HCT116 (cell line): ENCODE measurements around the gene RHBDL3. TPM values are rescaled to one million over a fixed set of nuclear protein-coding genes. Genes with fewer than 3 reads are reported as not detected.

Experiments used
- ATAC-seq: fragments of 200-7000 bp; cut with Tn5 transposase; 2 replicates; pipeline ENCODE4 v1.9.1; 2020; ENCODE audit warnings: mild to moderate bottlenecking, moderate library complexity
- BruUV-seq: library from RNA; stranded (reverse); fragments of 400-500 nt; replicated peaks from 2 replicates; lab custom pipeline; 2021; lab: Mats Ljungman, UMichigan
- CTCF ChIA-PET: fragments of 300-600 bp; sonication (Branson Sonifier 250); formaldehyde crosslinking; loops from one replicate; lab custom pipeline; 2021; ENCODE audit warnings: antibody characterized with exemption; lab: Charles Lee
- POLR2A ChIA-PET: fragments of 300-600, 350-600 bp; sonication (Branson Sonifier 250); formaldehyde crosslinking; loops from one replicate; lab custom pipeline; 2021; ENCODE audit warnings: antibody characterized with exemption; lab: Charles Lee
- RAD21 ChIA-PET, 2 experiments: fragments of 300-600 bp; sonication (Branson Sonifier 250); formaldehyde crosslinking; loops; one replicate each; lab custom pipeline; 2023; ENCODE audit warnings: low total read pairs in 2 of 2; ENCODE audit not compliant: uncharacterized antibody in 2 of 2, unreplicated experiment in 2 of 2, low non-redundant PET in 1 of 2; lab: Charles Lee
- DNase-seq: peaks from one replicate; pipeline ENCODE4 v3.0.0-alpha.2; 2010; ENCODE audit warnings: low read depth, low spot score
- H2AFZ ChIP-seq: fragments of 200-600 bp; shearing (Covaris generic), sonication (generic); 2 replicates; pipeline ENCODE4 v1.6.1; 2017; ENCODE audit warnings: low read depth, mixed run types, mixed read lengths, antibody characterized with exemption, low read length; ENCODE audit not compliant: poor library complexity, severe bottlenecking
- H3K27ac ChIP-seq: 2 replicates; pipeline ENCODE4 v1.5.1; 2012; ENCODE audit warnings: low read depth, low read length
- H3K27me3 ChIP-seq: fragments of 200-600 bp; sonication (generic); 2 replicates; pipeline ENCODE4 v1.6.1; 2016; ENCODE audit warnings: mixed run types, low read length, mixed read lengths; ENCODE audit not compliant: insufficient read depth
- H3K36me3 ChIP-seq, 2 experiments: fragments of 200-500 bp in 1 of 2; fragments of 200-600 bp in 1 of 2; sonication (Bioruptor generic) in 1 of 2; sonication (generic) in 1 of 2; 2 replicates each; pipeline versions ENCODE4 v1.5.1 to v1.6.1; 2014 to 2016; ENCODE audit warnings: low read length in 2 of 2, inconsistent platforms in 1 of 2, mixed read lengths in 1 of 2, mixed run types in 1 of 2; ENCODE audit not compliant: insufficient read depth in 2 of 2, control insufficient read depth in 1 of 2
- H3K4me1 ChIP-seq, 2 experiments: fragments of 200-600 bp in 1 of 2; sonication (generic) in 1 of 2; 2 replicates each; pipeline versions ENCODE4 v1.5.1 to v1.6.1; 2012 to 2017; ENCODE audit warnings: low read length in 2 of 2, inconsistent platforms in 1 of 2, mild to moderate bottlenecking in 1 of 2, mixed read lengths in 1 of 2, mixed run types in 1 of 2, moderate library complexity in 1 of 2; ENCODE audit not compliant: insufficient read depth in 2 of 2, control insufficient read depth in 1 of 2
- H3K4me2 ChIP-seq: fragments of 200-600 bp; sonication (generic); 2 replicates; pipeline ENCODE4 v1.6.1; 2017; ENCODE audit warnings: mixed run types, low read length, mixed read lengths
- H3K4me3 ChIP-seq, 2 experiments: fragments of 200-600 bp in 1 of 2; sonication (generic) in 1 of 2; replicated peaks in 1 of 2; 2 replicates each; pipeline ENCODE4 v1.5.1; 2011 to 2016; ENCODE audit warnings: low read length in 2 of 2, control low read depth in 1 of 2, low read depth in 1 of 2, mild to moderate bottlenecking in 1 of 2, mixed read lengths in 1 of 2, mixed run types in 1 of 2
- H3K79me2 ChIP-seq: fragments of 200-600 bp; sonication (generic); 2 replicates; pipeline ENCODE4 v1.6.1; 2017; ENCODE audit warnings: mild to moderate bottlenecking, mixed run types, low read length, moderate library complexity, mixed read lengths; ENCODE audit not compliant: insufficient read depth
- H3K9ac ChIP-seq: fragments of 200-600 bp; sonication (generic); 2 replicates; pipeline ENCODE4 v1.6.1; 2016; ENCODE audit warnings: low read length, mixed read lengths
- H3K9me2 ChIP-seq: fragments of 200-600 bp; sonication (generic), shearing (Covaris generic); 2 replicates; pipeline ENCODE4 v1.6.1; 2017; ENCODE audit warnings: mixed run types, mild to moderate bottlenecking, moderate library complexity; ENCODE audit not compliant: insufficient read depth
- H3K9me3 ChIP-seq, 2 experiments: fragments of 200-500 bp in 1 of 2; fragments of 200-600 bp in 1 of 2; sonication (Bioruptor generic) in 1 of 2; sonication (generic) in 1 of 2; 2 replicates each; pipeline ENCODE4 v1.6.1; 2014 to 2017; ENCODE audit warnings: low read length in 2 of 2, mixed read lengths in 2 of 2, inconsistent platforms in 1 of 2, low read depth in 1 of 2, mild to moderate bottlenecking in 1 of 2, mixed run types in 1 of 2, moderate library complexity in 1 of 2; ENCODE audit not compliant: control insufficient read depth in 1 of 2, insufficient read depth in 1 of 2
- H4K20me1 ChIP-seq: fragments of 200-600 bp; sonication (generic), shearing (Covaris generic); 2 replicates; pipeline ENCODE4 v1.6.1; 2017; ENCODE audit warnings: mixed run types, mild to moderate bottlenecking, moderate library complexity; ENCODE audit not compliant: insufficient read depth
- CBX3 ChIP-seq: IDR thresholded peaks from 2 replicates; pipeline ENCODE4 v1.6.1; 2012; ENCODE audit warnings: low read depth
- CEBPB ChIP-seq: IDR thresholded peaks from 2 replicates; pipeline ENCODE4 v1.6.1; 2012; ENCODE audit warnings: low read depth
- ELF1 ChIP-seq: IDR thresholded peaks from 2 replicates; pipeline ENCODE4 v1.6.1; 2012; ENCODE audit warnings: low read depth, borderline replicate concordance
- EZH2 ChIP-seq: fragments of 200-600 bp; sonication (generic); IDR thresholded peaks from 2 replicates; pipeline ENCODE4 v1.6.1; 2017; ENCODE audit warnings: antibody characterized with exemption, mixed run types
- FOSL1 ChIP-seq: IDR thresholded peaks from 2 replicates; pipeline ENCODE4 v1.6.1; 2012; ENCODE audit warnings: low read depth
- JUND ChIP-seq: IDR thresholded peaks from 2 replicates; pipeline ENCODE4 v1.6.1; 2012
- MAX ChIP-seq: IDR thresholded peaks from 2 replicates; pipeline ENCODE4 v1.6.1; 2012
- POLR2A ChIP-seq: IDR thresholded peaks from 2 replicates; pipeline ENCODE4 v1.7.0; 2011; ENCODE audit warnings: borderline replicate concordance; ENCODE audit not compliant: insufficient read depth, insufficient read length; ENCODE audit errors: extremely low read depth
- POLR2AphosphoS5 ChIP-seq: IDR thresholded peaks from 2 replicates; pipeline ENCODE4 v1.6.1; 2011; ENCODE audit warnings: mild to moderate bottlenecking, low read depth, low read length, moderate library complexity
- RAD21 ChIP-seq: IDR thresholded peaks from 2 replicates; pipeline ENCODE4 v1.6.1; 2012; ENCODE audit warnings: low read depth, mild to moderate bottlenecking
- REST ChIP-seq: IDR thresholded peaks from 2 replicates; pipeline ENCODE4 v1.6.1; 2012; ENCODE audit warnings: low read depth
- SIN3A ChIP-seq: IDR thresholded peaks from 2 replicates; pipeline ENCODE4 v1.6.1; 2012; ENCODE audit warnings: low read depth
- SP1 ChIP-seq: IDR thresholded peaks from 2 replicates; pipeline ENCODE4 v1.6.1; 2012; ENCODE audit warnings: low read depth
- SRF ChIP-seq: IDR thresholded peaks from 2 replicates; pipeline ENCODE4 v1.6.1; 2012; ENCODE audit warnings: low read depth
- TCF7L2 ChIP-seq: IDR thresholded peaks from 2 replicates; pipeline ENCODE4 v1.7.0; 2011; ENCODE audit warnings: borderline replicate concordance, inconsistent platforms; ENCODE audit not compliant: insufficient read depth, insufficient read length; ENCODE audit errors: extremely low read depth
- ZBTB33 ChIP-seq: IDR thresholded peaks from 2 replicates; pipeline ENCODE4 v1.6.1; 2011; ENCODE audit warnings: mild to moderate bottlenecking, low read length, moderate library complexity; ENCODE audit not compliant: insufficient replicate concordance; ENCODE audit errors: extremely low read depth
- ZFX ChIP-seq: fragments of 450-650 bp; IDR thresholded peaks from 2 replicates; pipeline ENCODE4 v1.6.1; 2017
- ZNF274 ChIP-seq: fragments of 200-500 bp; sonication (Bioruptor generic); IDR thresholded peaks from 2 replicates; pipeline ENCODE4 v1.6.1; 2014; ENCODE audit warnings: mild to moderate bottlenecking, low read depth, low read length, inconsistent platforms
- intact Hi-C: fragments of 100-400 bp; cut with micrococcal nuclease; formaldehyde crosslinking; loops from 2 replicates; pipeline ENCODE4 v1.10.0; 2022
- total RNA-seq: library from RNA; stranded (reverse); gene quantifications from one replicate; pipeline ENCODE4 v1.2.1, GENCODE V29; 2021; ENCODE audit not compliant: unreplicated experiment
- TF ChIP-seq, protein P1 (sequence below): IDR thresholded peaks from 2 replicates; pipeline ENCODE4 v1.6.1; 2012

The RHBDL3 gene
- total RNA-seq, 1 experiment from 2014 or later, result 4.0 TPM

DNA sequence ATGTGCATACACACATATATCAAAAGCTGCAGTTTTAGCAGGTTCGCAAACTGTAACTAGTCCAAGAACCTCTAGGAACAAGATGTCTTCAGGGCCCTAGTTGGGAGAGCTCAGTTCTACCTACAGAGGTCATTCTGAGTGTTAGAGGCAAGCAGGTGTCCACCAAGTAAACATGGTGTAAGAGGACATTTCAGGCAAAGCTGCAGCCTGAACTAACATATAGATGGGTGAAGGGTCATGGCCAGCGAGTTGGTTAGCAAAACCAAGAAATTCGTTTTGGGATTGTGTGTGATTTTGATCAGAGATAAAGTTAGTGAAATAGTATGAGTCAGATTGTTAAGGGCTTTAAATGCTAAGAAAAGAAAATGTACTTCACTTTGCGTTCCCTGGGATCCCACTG lies 51.7 kb downstream of the RHBDL3 start:
- no peaks in the 10 kb centered on the region for H3K36me3 ChIP-seq
- intact Hi-C loops, result loop anchor here (5.0 kb wide), 1 partner anchor 110 kb away; no protein-coding TSS in a partner anchor
- no peak overlapping the region for H3K9ac ChIP-seq
- no peak overlapping the region for H2AFZ ChIP-seq
- no peak for ATAC-seq
- no peaks in the 10 kb centered on the region for H3K27me3 ChIP-seq
- no peak overlapping the region for H3K27ac ChIP-seq
- BruUV-seq, result no TSS peak
- CTCF ChIA-PET, result interaction anchor here (1.4 to 3.3 kb wide), 2 partner anchors 64 kb away, joined by 4 to 17 read pairs; no protein-coding TSS in a partner anchor
- H3K9me3 ChIP-seq, result no peaks in the 10 kb centered on the region
- no peak overlapping the region for H3K4me3 ChIP-seq
- no peak for DNase-seq
- no peaks in the 10 kb centered on the region for H3K9me2 ChIP-seq
- RAD21 ChIA-PET, result no interaction called here
- TF ChIP-seq TCF7L2 (no peak), POLR2A (no peak), ZNF274 (no peak), ZFX (no peak), POLR2AphosphoS5 (no peak), CBX3 (no peak), ZBTB33 (no peak), EZH2 (no peak), FOSL1 (no peak), MAX (no peak), JUND (no peak), SRF (no peak), SIN3A (no peak), RAD21 (no peak), CEBPB (no peak), SP1 (no peak), REST (no peak), ELF1 (no peak)
- TF ChIP-seq, protein P1, sequence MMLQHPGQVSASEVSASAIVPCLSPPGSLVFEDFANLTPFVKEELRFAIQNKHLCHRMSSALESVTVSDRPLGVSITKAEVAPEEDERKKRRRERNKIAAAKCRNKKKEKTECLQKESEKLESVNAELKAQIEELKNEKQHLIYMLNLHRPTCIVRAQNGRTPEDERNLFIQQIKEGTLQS, result no peak
- TF ChIP-seq, all 23 proteins: peak for 0
- H3K79me2 ChIP-seq, result no peaks in the 10 kb centered on the region
- H3K4me2 ChIP-seq, result no peak overlapping the region
- H3K4me1 ChIP-seq, result no peaks in the 10 kb centered on the region
- POLR2A ChIA-PET, result no interaction called here
- H4K20me1 ChIP-seq, result no peaks in the 10 kb centered on the region
